Stimulated activated CD8-positive, alpha-beta memory T cell treated with anti-CD3 and anti-CD28 coated beads, Interleukin-2, amount 100 ng/mL, for 1 hour (primary cell): ENCODE data around the gene PLIN5.
A peak's percentile ranks its signal among the peaks of the same experiment; 100 is the strongest.
"Not testable (repeated sequence)": the region's sequence is repeated elsewhere in the genome, so short reads cannot be mapped to it uniquely, and the experiment has no call there.

ENCODE experiments used
- DNase-seq, 2 donors: peaks; one replicate each; pipeline ENCODE4 v3.0.0-alpha.2; 2020; ENCODE audit warnings: low read depth in 2 of 2

Gene PLIN5

DNA sequence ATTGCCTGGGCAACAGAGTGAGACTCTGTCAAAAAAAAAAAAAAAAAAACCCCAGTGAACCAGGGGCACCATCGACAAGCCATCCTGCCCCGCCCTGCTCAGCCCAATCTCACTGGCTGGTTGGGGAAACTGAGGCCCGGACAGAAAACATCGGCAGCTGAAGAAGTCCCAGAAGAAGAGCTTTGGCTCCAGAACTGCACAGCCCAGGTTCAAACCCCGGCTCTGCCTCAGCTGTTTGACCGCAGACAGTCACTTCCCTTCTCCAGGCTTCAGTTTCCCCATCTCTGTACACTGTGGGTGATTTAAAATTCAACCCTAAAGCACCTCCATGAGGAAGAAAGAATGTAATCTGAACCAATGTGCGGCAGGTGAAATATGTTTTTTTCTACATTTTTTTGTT lies 33.9 kb upstream of the PLIN5 start:
- DNase-seq, result no peak

DNA sequence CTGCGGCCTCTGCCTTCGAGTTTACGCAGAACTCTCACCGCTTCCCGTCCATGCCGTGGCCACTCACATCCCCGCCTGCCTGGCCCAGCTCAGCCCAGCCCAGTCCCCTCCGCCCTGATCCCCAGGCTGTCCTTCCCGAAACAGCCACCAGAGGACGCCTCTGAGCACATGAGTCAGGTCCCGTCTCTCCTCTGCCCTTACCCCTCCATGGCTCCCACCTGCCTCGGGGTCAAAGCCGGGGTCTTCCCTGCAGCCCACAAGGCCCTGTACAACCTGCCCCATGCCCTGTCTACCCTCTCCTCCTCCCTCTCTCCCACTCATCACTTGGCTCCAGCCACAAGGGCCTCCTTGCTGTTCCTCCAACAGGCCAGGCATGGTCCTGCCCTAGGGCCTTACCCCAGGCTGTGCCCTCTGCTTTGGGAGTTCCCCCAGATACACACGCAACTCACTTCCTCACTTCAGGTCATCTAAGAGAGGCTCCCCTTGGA lies 32.6 kb upstream of the PLIN5 start:
- DNase-seq, result peak; percentile 23 to 33

DNA sequence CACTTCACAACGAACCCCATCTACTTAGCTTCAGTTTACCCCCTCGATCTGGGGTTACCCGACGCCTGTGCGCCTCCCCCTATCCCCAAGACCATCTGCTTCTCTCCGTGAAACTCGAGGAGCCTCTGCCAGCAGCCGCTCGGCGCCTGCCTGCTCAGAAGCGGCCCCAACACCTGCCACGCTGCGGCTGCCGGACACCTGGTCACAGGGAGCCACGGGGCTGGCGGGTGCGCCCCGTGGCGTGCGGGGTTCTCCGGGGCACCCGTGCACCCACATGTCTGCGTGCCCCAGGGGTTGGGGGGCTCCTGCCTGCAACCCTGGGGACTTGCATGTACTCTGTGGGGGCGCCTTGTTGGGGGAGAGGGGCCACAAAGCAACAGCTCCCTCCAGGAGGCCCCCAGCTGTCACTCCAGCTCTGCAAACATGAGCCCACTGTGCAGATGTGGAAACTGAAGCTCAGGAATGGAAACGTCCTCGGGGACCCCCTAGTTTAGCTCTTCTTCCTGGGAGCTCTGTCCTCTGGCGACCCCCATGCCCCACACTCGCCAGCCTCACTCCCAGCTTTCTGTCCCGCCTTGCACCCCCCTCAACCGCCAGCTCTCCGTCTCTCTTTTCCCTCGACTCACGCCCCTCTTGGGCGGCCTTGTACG lies 31.5 kb upstream of the PLIN5 start:
- no peak for DNase-seq

DNA sequence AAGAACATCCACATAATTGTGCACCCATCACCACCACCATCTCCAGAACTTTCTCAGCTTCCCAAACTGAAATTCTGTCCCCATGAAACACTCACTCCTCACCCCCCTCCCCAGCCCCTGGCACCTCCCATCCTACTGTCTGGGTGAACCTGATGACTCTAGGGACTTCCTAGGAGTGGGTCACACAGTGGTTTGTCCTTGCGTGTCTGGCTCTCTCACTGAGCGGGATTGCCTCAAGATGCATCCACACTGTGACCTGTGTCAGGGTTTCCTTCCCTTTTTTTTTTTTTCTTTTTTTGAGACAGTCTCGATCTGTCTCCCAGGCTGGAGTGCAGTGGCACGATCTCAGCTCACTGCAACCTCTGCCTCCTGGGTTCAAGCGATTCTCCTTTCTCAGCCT lies 28.5 kb upstream of the PLIN5 start:
- DNase-seq, result not testable (repeated sequence)

DNA sequence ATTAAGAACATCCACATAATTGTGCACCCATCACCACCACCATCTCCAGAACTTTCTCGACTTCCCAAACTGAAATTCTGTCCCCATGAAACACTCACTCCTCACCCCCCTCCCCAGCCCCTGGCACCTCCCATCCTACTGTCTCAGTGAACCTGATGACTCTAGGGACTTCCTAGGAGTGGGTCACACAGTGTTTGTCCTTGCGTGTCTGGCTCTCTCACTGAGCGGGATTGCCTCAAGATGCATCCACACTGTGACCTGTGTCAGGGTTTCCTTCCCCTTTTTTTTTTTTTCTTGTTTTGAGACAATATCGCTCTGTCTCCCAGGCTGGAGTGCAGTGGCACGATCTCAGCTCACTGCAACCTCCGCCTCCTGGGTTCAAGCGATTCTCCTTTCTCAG lies 27.1 kb upstream of the PLIN5 start:
- DNase-seq, result not testable (repeated sequence)

DNA sequence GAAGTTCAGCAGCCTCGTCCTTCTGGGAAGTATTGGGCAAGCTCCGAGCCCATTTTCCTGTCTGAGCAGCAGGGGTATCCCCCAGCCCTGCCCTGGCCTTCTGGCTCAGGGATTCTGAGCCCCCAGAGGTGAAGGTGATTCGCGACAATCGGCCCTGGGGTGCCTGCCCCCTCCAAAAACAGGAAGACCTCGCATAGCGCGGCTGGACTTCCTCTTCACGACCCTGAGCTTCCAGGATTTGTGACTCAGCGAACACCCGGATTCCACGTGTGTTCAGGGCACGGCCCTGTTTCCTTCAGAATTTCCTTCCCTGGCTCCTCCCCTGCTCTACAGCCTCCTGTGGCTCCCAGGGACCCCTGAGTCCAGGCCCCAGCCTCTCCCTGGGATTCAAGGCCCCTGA lies 24.5 kb upstream of the PLIN5 start, which contains the start of gene SEMA6B:
SEMA6B (minus strand) TSS at position 116 of the 400 bp plus-strand sequence. CDS start 1,227 bp downstream, outside the sequence.
- no peak for DNase-seq

DNA sequence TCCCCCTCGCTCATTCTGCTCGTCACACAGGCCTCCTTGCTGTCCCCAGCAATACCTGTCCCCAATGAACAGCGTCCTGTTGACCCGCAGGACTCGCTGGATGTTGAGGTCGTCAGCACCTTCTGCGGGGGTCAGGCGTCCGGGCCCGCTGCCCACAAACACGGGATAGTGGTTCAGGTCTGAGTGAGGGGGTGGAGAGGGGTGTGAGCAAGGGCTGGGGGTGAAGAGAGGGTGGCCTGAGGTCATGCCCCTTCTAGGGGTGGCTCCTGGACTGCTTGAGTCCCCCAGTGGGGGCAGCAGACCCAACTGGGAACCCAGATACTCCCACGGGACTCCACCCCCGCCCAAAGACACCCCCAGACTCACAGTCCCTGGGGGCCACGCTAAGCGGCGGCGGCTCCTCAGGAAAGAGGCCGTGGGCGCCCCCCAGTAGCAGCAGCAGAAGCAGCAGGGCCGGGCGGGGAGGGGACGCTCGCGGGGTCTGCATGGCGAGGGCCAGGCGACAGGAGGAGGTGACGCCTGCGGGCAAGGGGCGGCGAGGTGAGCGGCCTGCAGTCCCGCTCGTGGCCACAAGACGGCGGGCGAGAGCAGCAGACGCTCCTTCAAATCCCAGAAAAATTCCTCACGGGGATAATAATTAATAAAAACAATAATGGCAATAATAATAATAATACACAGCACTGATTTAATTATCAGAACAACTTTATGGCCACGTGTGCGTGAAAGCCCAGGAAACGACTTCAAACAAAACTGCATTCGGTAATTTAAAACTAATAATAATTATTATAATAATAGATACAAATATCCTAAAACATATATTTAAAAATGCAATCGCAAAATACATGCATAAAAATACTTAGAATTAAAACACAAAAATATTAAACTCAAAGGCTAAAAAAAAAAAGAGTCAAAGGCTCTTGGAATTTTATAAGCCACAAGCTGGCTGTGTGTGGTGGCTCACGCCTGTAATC lies 23.2 kb upstream of the PLIN5 start:
- DNase-seq, result no peak

DNA sequence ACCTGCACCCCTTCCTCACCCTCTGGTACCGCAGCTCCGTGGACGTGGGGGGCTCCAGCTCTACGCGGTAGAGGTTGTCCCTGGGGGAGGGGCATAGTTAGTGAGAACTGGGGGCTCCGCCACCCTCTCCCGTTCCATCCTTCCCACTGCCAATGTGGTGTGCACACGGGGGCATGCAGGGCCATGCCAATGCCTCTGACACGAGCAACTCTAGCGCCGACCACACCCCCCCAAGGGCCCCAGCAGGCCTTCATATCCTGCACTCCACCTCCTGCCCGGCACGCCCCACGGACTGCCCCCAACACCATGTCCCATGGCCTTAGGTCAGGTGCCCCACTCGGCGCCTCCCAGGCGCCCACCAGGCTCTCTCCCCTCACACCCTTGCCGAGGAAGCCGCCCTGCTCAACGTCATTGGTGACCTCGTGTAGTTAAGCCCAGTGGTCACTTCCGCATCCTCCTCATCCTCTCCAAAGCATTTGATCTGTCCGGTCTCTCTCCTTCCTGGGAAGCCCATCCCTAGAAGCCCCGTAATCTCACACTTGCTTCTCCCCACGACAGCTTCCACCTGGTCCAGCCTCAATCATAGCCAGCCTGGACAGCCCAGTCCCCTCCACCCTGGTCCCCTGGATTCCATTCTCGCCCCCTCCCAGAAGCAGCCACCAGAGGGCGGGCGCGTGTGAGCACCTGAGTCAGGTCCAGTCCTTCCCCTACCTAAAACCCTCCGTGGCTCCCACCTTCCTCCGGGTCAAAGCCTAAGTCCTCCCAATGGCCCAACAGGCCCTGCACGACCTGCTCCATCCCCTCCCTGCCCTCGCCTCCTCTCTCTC lies 22.3 kb upstream of the PLIN5 start:
- no peak for DNase-seq

DNA sequence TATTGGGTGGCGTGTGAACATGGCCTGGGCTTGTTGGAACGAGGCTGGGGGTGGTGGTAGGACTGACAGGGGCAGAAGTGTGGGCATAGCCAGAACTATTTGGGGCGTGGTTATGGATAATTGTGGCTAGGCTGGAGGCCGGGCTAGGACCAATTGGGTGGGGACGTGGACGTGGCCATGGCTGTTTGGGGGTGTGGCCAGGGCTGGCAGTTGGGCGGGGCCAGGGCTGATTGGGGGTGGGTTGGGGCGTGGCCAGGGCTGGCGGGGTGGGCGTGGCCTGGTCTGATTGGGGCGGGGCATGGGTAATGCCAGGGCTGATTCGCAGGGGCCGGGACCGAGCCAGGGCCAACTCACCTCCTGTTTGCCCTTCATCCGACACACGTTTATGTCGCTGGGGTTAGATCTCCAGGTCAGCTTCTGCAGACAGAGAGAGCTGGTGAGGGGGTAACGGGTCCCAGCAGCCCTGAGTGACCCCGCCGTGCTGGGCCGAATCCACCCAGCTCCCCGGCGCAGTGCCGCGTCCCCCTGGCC lies 21.6 kb upstream of the PLIN5 start:
- DNase-seq, result no peak

DNA sequence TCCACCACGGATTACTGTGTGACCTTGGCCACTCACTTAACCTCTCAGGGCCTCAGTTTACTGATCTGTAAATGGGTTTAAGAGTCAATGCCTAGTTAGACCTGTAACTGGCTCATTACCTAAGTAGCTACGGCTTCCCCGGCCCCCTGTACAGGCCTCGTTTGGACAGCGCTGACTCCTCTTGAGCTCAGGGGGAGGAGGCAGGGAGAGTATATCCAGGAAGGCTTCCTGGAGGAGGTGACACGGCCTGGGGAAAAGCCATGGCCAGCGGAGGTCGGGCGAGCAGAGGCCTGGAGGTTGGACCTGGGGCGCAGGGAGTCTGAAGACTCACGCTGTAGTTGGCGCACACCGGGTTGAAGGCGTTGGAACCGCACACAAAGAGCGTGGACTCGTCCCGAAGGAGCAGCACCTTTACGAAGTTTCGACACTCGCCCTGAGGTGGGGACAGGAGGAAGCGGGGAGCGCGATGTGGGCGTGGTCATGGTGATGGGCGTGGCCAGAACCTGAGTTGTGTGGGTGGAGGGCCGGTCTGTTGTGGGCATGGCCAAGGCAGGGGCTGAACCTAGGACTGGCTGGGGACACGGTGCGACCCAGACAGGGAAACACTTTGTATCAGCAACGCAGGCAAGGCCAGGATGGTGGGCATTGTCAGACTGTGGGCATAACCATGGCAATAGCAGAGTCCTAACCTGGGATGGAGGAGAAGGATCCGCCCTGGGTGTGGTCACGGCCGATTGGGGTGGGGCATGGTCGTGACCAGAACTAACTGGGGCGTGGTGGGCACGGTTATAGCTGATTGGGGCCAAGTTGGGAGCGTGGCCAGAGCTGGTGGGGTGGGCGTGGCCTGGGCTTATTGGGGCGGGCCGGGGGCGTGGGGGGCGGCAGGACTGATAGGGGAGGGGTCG lies 20.9 kb upstream of the PLIN5 start:
- no peak for DNase-seq

DNA sequence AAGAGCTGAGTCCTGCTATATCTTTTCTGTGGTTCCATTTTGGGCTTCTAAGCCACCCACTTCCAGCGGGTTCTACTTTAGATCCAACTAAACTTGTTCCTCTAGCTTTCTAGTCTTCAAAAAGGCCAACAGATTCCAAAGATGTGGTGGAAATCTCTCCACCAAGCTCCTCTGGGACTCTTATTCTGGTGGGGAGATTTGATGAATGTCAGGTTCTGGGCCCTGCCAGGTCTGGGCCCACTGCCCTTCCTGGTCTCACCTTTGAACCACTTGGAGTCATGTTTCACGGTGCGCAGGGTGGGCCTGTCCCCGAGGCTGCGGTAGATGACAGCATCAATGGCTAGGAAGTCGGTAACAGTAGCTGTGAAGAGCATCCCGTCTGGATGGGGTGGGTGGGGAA lies 19.7 kb upstream of the PLIN5 start:
- no peak for DNase-seq

DNA sequence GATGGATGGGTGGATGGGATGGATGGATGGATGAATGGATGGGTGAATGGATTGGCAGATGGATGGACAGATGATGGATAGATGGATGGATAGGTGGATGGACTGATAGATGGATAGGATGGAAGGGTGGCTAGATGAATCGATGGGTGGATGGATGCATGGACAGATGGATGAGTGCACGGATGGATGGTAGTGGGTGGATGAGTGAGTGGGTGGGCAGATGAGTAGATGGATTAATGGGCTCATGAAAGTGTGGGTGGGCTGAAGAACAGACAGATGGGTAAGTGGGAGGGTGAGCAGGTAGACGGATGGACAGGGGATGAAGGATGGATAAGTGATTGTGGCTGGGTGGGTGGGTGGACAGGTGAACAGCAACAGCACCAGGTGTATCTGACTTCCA lies 18.8 kb upstream of the PLIN5 start:
- no peak for DNase-seq

DNA sequence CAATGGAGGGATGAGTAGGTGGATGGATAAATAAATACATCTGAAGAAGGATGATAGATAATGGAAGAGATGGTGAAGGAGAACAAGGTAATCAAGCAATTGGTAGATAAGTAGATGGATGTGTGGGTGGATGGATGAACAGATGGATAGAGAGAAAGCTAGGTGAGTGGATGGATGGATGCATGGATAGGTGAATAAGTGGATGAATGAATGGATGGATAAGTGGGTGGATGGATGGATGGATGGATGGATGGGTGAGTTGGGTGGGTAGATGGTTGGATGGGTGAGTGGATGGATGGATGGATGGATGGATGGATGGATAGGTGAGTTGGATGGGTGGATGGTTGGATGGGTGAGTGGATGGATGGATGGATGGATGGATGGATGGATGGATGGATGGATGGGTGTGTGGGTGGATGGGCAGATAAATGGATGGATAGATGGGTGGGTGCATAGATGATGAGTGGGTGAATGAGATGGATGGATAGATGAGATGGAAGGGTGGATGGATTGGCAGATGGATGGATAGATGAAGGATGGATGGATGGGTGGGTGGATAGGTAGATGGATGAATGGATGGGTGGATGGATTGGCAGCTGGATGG lies 18.2 kb upstream of the PLIN5 start:
- DNase-seq, result no peak

DNA sequence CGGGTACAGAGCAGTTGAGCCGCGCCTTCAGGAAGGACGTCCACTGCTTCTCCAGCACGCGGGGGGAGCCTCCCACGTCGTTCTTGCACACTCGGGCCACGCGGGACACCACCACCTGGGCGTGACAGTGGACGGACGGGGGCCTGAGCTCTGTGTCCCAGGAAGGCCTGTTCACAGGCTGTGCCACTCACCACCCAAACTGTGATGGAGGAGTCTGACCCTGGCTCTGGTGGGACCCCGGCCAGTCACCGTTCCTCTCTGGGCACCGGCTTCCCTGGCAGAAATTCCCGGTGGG lies 17.4 kb upstream of the PLIN5 start:
- no peak for DNase-seq

DNA sequence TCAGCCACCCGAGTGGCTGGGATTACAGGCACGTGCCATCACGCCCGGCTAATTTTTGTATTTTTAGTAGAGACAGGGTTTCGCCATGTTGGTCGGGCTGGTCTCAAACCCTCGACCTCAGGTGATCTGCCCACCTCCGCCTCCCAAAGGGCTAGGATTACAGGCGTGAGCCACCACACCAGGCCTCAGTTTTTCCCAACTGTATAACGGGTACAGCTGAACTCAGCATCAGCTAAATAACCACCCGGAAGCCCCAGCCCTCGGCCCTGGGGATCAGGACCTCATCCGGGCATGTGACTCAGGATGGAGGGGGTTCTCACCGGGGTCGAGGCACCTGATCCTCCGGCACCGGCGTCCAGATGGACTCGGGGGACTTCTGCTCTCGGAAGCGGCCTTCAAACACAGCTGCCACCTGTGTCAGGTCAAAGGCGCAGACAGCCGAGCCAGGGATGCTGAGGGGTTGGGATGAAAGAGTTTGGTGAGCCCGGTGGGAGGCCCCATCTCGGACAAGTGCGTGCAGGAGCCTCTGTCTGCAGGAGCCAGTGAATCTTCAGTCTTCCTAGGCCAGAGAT lies 15.5 kb upstream of the PLIN5 start:
- no peak for DNase-seq

DNA sequence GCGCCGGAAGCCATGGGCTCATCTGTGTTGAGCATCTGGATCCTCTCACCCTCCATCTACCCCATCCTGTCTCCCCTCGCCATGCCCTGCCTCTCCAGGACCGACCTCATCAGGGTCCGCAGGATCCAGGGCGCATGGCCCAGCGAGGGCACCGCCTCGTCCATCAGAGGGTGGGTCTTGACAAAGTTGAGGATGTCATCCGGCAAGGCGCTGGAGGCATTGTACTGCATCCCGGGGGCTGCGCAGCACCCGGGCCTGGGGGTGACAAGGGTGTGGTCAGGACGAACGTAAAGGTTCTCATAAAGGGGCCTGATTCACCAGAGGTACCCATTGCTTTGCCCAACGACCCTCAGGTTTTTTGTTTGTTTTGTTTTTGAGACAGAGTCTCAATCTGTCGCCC lies 15.0 kb upstream of the PLIN5 start:
- no peak for DNase-seq

DNA sequence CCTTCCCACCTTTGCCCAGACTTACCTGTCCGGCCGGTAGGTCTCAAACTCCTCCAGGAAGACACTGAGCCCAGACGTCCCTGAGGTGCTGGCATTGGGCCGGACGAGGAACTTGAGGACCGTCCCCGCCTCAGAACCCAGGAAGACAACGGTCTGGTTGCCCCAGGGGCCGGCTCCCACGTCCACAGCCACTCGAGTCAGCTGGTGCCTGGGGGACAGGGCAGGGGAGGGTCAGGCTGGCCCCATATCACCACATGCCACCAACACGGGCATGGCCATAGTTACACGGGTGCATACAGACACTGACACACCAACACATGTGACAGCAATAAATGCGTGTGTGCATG lies 13.2 kb upstream of the PLIN5 start:
- DNase-seq, result no peak

DNA sequence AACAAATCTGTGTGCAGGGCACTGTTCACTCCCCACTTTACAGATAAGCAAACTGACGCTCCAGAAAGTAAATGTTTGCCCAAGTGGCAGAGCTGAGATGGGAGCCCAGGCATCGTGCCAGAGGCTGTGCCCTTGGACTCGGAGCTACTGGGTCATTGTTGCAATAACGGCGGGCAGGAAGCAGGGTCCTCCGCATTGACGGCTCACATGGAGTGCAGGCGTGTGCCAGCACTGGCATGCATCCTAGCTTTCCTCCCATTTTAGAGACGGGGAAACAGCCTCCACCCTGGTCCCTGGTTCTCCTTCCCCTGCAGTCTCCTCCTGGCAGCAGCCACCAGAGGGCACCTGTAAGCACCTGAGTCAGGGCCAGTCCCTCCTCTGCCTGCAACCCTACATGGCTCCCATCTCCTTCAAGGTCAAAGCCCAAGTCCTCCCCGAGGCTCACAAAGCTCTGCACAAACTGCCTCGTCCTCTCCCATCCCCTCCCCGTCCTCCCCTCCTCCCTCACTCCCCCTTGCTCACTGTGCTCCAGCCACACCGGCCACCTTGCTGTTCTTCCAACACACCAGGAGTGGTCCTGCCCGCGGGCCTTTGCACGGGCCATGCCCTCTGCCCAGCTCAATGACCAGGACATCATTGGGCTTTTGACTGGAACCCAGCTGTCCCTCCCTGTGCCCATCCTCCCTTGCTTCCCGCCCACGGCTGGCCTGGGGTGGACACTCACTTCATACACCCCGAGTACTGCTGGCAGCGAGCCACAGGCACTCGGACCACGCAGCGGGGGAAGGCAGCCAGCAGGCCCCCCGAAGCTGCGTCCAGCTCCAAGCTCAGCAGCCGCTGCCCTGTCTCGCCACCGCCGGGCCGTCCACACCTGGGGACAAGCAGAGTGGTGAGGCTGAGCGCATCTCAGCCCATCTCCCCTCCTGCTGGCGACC lies 12.5 kb upstream of the PLIN5 start:
- DNase-seq, result no peak
